GM18870 (cell line): Measurements from ENCODE around the gene CACNA1C.
"Not testable (repeated sequence)": the region's sequence is repeated elsewhere in the genome, so short reads cannot be mapped to it uniquely, and the experiment has no call there.

Experiments
- ATAC-seq: cut with Tn5 transposase; IDR thresholded peaks from one replicate; pipeline ENCODE4 v1.9.1; 2021; ENCODE audit warnings: moderate library complexity; ENCODE audit not compliant: unreplicated experiment

CACNA1C gene

DNA sequence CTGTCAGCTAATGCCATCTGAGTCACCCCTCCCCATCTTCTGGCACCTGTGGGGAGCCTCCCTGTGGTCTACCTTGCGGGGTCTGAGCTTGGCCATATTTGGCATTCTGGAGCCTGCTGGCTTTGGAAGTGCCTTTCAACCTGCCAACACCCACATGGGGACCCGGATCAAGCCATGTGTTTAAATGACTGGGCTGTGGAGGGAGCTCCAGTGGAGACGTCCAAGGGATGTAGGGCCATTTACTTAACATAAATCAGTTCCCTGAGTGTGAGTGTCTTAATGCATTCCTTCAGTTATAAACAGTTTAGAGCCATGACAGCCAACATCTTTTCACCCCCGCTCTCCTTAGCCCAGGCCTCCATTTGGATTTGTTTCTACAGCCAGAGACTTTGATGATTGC is 22.0 kb downstream of the CACNA1C start:
- ATAC-seq = no peak

DNA sequence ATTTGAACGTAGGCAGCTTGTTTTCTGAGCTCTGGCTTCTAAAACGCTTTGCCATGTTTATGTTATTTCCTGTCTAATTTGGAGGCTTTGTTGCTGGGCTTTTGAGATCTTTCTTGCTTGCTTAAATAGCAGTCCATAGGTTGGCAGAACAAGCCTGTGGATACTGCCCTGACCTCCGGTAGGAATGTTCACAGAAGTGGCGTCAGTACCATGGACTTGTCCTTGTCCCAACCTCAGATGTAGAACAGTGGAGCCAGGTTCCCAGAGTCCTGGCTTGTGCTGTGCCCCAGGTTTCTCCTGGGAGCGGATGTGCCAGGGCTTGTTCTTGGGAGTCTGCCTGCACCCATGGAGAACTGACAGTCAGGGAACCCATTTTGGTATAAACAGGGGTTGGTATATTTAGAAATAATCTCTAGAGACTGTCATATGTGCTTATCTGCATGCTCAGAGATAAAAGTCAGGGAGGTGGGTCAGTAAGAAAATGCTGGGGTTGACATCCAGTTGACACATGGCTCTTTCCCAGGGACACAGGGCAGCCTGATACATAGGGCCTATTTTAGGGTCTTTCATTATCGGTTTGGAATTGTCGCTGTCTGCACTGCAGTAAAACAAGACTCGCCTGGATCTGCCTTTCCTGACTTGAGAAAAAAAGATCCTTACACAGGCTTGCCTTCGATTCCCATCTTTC is 22.9 kb downstream of the CACNA1C start:
- no peak for ATAC-seq

DNA sequence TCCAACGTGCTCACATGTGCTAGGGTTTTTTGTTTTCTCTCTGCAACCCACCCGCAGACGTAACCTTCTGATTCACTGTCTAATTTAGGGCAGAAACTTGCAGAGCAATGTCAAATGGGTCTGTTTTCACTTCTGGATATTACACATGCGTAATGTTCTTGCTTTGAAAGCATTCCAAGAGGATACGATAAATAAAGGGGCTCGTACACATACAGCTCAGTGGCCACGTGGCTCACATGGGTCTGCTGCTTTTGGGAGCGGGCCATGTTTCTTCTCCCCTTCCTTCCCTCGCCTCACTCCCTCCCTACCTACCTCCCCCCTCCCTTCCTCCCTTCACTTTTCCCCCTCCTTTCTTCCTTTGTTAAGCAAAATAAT is 23.4 kb downstream of the CACNA1C start:
- ATAC-seq = no peak

DNA sequence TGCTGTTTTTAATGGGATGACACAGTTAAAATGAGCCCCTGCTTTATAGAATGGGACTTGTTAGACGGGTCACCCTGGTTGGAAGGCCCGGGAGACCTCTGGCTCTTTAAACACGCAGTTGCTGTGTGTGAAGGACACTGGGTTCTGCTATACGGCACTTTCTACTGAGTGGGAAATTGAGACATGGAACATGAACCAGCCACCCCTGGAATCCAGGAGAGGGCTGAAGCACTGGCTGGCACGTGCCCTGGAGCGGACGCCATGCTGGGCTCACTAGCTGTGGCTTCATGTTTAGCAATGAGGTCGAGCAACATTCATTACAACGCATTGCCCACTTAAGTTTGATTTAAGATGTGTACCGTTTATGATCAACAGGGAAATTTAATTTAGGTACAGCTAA is 23.9 kb downstream of the CACNA1C start:
- ATAC-seq = no peak

DNA sequence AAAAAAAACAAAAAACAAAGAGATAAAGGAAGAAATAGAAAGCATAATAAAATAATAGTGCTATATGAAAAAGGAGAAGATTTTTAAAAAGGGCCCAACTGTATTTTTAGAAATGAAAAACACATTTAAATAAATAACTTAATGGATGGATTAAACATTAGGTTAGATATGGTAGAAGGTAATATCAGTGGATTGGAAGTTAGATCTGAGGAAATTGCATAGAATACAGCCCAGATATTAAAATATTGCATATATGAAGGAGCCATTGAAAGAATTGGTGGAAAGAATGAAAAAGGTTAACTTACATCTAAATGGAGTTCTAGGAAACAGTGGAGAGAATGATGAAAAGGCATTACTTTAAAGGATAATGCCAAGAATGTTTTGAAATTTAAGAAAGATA is 27.8 kb downstream of the CACNA1C start:
- no peak for ATAC-seq

DNA sequence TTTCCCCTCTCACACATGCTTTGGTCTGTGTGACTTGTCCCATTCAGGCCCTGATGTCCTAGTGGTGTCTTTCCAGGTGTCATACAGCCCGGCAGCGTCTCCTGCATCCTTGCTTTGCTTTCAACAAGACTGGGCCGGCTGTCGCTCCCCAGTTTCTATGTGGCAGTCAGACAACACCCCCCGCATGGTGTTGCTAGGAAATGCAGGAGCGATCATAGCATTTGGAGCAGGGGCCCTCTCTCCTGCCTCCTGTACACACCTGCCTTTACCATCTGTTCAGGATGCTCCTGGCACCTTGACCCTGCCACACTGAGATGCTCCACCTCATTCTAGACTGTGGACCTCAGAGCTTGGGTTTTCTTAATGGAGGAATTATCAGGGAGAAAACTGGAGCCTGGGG is 29.5 kb downstream of the CACNA1C start:
- ATAC-seq = no peak

DNA sequence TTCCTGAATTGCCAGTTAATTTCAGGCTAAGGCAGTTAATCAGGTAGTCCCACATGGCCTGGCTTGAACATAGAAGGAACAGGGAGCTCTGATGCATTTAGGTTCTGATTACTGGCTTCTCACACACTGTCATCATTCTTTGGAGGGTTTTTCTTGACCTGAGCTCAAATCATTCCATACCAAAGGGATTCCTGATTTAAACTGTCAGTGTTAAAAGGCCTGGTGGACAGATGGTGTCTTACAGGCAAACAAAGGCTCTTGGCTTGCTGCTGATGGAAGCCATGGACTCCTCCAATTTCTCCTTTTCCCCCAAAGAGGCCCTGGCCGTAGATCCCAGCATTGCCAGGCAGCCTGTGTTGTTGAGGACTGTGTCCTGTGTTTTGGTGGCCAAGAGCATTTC is 30.2 kb downstream of the CACNA1C start:
- no peak for ATAC-seq

DNA sequence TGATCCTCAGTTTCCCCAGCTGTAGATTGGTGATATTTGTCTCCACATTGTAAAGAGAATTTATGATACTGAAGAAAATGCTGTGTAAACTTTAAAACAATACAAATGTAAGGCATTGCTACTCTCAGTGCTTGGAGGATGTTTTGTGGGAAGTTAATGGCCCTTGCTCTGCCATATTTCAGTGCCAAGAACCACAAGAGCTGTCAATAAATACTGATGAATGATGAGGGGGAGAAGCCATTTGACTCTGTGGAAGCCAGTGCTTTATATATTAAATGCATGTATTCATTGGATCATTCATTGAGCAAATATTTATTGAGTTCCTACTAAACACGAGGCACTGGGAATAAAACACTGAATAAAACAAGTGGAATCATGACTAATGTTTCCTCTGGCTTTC is 30.8 kb downstream of the CACNA1C start:
- ATAC-seq = no peak

DNA sequence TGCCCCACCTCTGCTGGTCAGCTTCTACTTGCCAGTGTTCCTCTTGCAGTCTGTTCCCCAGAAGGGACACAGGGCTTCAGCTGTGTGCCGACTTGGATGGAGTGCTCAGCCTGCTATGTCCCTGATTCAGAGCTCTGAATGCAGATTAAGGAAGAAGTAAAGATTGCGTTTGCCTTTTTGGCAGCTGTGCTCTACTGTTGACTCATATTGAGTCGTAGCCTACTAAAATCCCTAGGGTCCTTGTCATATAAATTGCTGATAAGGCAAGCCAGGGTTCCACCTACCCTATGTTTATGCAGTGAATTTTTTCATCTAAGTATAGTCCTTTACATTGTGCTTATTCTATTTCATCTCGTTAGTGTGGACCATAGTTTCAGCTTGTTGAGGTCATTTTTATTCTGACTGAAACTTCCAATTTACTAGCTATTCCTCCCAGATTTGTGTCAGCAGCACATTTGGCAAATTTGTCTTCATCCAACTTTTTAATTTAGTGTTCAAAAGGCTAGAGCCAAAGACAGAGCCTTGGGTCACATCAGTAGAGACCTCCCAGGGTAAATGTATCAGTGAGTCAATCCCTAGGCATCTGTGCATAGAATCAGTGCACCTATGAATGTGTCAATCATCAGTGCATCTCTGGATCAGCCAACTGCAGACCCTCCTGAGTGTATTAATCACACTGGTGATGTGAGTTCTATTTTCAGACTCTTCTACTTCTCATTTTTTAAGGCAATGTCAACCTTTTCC is 31.9 kb downstream of the CACNA1C start:
- no peak for ATAC-seq

DNA sequence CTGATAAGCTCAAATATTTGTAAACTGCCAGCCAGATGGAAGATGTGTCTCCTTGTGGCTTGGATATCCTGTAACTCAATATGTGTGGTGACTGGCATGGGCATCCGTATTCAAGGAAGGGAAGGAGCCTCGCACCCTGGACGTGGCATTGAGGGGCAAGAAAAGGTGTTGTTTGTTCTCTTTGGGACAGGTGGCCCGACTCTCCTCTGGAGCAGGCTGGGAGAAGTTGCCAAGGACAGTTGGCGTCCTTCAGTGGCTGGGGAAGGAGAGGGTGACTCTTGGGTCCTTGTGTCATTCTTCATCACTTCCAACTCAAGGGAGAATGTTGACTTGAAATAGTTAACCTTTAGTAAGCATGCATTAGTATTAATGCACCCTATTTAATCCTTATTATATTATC is 39.6 kb downstream of the CACNA1C start:
- no peak for ATAC-seq

DNA sequence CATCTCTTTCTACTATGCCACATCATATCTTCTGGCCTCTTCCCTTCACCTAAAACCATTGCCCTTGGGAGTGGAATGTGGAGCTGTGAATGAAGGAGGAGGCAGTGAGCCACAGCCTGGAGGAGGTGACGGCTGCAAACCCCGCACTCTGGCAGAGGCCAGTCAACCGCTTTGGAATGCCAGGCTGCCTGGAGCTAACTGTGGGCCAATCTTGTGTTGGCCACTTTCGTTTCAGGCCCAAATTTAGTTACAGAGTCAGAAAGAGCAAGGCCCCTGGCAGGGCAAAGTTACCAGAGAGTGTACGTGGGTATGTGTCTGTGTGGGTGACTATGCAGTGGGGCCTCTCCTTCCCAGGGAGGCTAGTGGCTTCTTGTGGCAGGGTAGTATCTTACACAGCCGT is 40.1 kb downstream of the CACNA1C start:
- no peak for ATAC-seq

DNA sequence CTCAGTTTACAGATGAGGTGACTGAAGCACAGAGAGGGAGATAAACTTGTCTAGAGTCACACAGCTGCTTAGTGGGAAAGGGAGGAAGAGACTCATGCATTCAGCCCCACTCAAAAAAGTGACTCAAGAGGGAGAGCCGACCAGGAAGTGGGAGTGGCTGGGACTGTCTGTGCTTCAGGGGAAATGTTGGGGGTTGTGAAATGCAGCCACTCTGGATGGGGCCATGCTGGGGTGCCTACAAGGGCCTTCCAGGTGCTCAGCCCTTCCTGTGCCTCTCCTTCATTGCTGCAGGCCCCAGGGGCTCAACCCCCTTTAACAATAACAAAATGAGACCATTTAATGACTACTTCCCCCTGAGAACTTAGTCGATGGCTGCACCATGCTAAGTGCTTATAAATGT is 41.8 kb downstream of the CACNA1C start:
- ATAC-seq = no peak

DNA sequence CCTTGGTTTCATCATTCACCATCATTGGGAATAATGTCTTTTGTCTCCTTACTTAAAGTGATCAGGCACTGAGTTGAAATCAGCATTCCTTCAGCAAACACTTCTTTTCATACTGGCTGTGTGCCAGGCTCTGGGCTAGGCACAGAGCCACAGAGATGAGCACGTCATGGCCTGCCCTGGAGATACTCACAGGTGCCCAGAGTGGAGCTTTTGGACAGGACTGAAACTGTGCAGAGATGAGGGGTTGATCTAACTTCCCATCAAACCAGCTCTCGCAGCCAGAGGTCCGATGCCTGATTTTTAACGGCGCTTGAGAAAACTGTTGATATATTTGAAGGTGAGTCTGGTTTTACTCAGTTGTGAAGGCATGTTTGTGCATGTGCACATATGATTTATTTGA is 43.1 kb downstream of the CACNA1C start:
- no peak for ATAC-seq

DNA sequence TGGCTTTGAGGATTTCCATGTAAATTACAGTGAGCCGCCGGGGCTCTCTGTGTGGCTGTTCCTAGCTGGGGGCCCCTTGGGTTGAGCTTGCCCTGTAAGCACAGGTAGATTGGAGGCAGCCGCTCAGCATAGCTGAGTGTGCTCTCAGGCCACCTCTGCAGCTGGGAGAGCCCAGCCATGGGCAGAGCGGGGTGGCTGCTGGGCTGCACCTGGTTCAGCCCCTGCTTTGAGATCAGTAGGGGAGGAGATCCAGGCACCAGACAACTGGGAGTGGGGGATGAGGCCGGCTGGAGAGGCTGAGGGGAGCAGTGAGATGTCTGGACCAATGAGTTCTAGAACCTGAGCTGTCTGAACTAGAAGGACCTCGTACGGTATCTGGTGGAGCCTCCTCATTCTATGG is 44.8 kb downstream of the CACNA1C start:
- ATAC-seq = no peak

DNA sequence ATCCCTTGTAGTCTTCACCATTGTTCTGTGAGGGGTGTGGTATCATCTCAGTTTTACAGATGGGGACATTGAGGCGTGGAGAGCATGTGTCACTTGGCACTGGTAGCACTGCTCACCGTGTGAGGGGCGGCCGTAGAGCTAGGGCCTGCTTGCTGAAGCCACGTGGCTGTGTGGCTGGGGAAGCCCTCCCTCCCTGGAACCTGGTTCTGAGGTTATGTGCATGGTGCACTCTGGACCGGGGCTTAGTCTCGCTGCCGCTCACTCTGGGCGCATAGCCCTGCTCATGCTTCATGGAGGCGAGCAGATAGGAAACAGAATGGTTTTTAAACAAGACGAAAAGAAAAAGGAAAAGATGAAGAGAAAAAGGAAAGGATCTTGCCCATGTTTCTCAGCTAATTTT is 46.1 kb downstream of the CACNA1C start:
- ATAC-seq = no peak

DNA sequence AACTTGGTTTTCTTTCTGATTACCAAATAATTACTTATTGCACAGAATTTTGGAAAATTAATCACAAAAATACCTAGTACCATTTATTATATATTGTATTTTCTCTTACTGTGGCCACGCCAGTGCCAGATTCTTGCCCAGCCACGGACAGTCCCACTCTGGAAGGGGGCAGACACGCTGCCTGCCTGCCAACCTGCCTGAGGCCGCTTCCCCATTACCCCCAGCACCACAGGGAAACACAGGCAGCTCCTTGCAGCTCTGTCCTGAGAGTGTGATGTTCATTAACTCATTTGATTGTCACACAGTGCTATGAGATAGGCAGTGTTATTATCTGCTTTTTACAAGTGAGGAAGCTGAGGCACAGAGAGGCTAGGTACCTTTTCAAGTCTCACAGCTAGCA is 46.8 kb downstream of the CACNA1C start:
- ATAC-seq = no peak

DNA sequence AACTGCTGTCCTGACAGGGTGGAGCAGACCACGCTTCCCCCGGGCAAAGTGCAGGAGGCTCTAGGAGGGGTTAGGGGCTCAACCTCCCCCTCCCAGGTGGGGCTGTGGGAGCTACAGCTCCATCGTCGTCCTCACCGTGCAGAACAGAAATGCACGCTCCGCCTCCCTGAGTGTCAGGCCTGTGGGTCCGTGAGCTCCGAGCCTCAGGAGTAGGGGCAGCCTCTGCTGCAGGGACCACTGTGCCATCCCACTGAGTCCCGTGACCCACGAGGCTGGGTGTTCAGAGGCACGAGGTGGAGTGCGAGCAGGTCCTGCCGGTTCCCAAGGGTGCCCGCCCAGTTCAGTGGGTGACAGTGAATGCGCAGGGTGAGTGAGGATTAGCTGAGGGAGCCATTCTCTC is 48.6 kb downstream of the CACNA1C start:
- no peak for ATAC-seq

DNA sequence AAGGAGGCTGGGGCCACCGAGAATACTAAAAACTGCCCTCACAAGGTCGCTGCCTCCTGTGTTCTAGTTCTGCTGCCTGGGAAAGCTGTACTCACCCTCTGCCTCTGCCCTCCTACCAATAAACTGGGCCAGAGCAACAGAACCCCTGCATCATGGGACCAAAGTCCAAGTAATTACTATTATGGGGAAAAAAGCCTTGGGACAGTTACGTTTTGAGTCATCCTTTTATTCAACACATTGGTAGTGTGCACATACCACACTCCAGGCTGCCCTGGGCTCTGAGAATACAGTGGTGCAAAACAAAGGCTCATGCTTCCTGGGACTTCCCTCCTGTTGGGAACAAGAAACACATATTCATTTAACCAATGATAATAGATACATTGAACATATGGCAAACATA is 49.0 kb downstream of the CACNA1C start:
- no peak for ATAC-seq

DNA sequence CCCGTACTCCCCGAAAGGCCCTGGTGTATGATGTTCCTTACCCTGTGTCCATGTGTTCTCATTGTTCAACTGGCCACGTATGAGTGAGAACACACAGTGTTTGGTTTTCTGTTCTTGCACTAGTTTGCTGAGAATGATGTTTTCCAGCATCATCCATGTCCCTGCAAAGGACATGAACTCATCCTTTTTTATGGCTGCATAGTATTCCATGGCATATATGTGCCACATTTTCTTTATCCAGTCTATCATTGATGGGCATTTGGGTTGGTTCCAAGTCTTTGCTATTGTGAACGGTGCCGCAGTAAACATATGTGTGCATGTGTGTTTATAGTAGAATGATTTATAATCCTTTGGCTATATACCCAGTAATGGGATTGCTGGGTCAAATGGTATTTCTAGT is 49.9 kb downstream of the CACNA1C start:
- ATAC-seq = not testable (repeated sequence)

DNA sequence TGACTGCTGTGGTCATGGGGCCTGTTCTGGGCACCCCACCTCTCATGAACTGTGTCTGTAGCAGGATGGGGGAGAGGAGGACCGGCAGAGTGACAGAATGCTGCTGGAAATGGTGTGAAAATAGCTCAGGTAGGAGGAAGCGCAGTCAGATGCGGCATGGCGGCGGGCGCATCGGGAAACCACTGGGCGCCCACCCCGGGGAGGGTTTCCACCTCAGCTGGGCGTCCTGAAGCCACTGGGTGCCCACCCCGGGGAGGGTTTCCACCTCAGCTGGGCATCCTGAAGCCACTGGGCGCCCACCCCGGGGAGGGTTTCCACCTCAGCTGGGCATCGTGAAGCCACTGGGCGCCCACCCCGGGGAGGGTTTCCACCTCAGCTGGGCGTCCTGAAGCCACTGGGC is 52.6 kb downstream of the CACNA1C start:
- not testable (repeated sequence) for ATAC-seq

DNA sequence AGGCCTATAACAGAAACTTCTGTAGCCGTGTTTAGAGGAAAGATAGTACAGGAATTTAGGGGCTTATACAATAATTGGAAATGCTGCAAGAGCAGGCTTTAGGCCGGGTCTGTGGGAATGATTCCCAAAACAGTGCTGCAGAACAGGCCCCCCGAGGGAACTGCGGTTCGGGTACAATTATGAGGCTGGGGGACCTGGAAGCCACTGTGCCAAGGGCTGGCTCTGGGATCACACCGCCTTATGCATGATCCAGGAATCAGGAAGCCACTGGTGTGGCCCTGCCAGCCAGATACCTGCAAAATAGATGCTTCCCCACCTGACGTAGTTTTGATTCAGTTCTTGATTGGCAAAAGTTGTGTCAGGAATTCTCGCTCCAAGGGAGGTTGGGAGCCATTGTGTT is 55.4 kb downstream of the CACNA1C start:
- ATAC-seq = no peak

DNA sequence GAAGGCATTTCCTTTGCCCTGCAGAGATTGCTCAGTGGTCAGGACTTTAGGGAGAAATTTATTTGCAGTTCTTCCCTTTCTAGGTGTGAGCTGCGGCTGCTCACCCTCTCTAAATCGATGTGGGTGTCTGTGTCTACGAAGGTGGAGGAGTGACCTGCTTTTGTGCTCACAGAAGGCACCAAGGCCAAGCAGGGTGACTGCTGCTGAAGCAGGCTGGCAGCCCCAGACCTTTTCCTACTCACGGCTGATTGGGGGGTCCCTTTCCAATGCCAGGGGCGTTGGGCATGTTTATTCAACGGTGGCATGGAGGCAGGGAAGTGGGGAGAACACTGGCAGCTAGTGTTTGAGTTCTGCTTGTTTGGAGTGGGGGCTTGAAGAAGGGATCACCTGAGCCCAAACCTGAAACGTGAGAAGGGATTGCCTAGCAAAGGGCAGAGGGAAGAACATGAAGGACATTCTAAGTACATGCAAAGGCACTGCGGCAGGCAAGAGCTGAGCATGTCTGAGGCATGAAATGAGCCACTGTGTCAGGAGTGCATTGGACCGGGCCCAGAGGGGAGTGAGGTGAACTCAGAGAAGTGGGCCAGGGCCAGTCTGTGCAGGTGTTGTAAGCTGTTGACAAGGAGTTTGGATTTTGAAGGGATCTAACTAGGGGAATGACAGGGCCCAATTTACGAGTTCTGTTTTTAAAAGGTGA is 56.3 kb downstream of the CACNA1C start:
- ATAC-seq = no peak
